ENCODE results near the gene ARFGAP1. TPM values are rescaled to one million over a fixed set of nuclear protein-coding genes. Genes with fewer than 3 reads are reported as not detected.

The ARFGAP1 gene
- total RNA-seq, 1 experiment from 2014 or later: 207 TPM

- ChIA-PET CTCF (interaction anchor here (1.0 to 1.6 kb wide), 3 partner anchors 64 to 81 kb away, joined by 3 to 4 read pairs (median 3); no protein-coding TSS in a partner anchor), POLR2A (no interaction called here)
- TF ChIP-seq CREB1 (CRISPR knock-in tag; IDR thresholded peaks at IDR 0.05) (no peak), ZNF512 (CRISPR knock-in tag; IDR thresholded peaks at IDR 0.05; ENCODE audit: borderline replicate concordance) (no peak), RORB (CRISPR knock-in tag; IDR thresholded peaks at IDR 0.05) (no peak), ZNF425 (CRISPR knock-in tag; conservative IDR thresholded peaks at IDR 0.05) (no peak), STAT6 (CRISPR knock-in tag; conservative IDR thresholded peaks at IDR 0.05; ENCODE audit: low read depth) (no peak), CREM (CRISPR knock-in tag; IDR thresholded peaks at IDR 0.05) (no peak), NFE2L1 (CRISPR knock-in tag; IDR thresholded peaks at IDR 0.05) (no peak), SMAD3 (CRISPR knock-in tag; IDR thresholded peaks at IDR 0.05; ENCODE audit: borderline replicate concordance) (no peak), JUN (CRISPR knock-in tag; IDR thresholded peaks at IDR 0.05) (no peak), ZNF416 (CRISPR knock-in tag; IDR thresholded peaks at IDR 0.05) (no peak), MYBL2 (CRISPR knock-in tag; IDR thresholded peaks at IDR 0.05) (no peak), ZNF396 (CRISPR knock-in tag; IDR thresholded peaks at IDR 0.05; ENCODE audit: borderline replicate concordance) (no peak), ESRRA (CRISPR knock-in tag; IDR thresholded peaks at IDR 0.05; ENCODE audit: borderline replicate concordance) (no peak)
- TF ChIP-seq, protein P1, sequence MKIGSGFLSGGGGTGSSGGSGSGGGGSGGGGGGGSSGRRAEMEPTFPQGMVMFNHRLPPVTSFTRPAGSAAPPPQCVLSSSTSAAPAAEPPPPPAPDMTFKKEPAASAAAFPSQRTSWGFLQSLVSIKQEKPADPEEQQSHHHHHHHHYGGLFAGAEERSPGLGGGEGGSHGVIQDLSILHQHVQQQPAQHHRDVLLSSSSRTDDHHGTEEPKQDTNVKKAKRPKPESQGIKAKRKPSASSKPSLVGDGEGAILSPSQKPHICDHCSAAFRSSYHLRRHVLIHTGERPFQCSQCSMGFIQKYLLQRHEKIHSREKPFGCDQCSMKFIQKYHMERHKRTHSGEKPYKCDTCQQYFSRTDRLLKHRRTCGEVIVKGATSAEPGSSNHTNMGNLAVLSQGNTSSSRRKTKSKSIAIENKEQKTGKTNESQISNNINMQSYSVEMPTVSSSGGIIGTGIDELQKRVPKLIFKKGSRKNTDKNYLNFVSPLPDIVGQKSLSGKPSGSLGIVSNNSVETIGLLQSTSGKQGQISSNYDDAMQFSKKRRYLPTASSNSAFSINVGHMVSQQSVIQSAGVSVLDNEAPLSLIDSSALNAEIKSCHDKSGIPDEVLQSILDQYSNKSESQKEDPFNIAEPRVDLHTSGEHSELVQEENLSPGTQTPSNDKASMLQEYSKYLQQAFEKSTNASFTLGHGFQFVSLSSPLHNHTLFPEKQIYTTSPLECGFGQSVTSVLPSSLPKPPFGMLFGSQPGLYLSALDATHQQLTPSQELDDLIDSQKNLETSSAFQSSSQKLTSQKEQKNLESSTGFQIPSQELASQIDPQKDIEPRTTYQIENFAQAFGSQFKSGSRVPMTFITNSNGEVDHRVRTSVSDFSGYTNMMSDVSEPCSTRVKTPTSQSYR (CRISPR knock-in tag; IDR thresholded peaks at IDR 0.05): no peak
- TF ChIP-seq, protein P2, sequence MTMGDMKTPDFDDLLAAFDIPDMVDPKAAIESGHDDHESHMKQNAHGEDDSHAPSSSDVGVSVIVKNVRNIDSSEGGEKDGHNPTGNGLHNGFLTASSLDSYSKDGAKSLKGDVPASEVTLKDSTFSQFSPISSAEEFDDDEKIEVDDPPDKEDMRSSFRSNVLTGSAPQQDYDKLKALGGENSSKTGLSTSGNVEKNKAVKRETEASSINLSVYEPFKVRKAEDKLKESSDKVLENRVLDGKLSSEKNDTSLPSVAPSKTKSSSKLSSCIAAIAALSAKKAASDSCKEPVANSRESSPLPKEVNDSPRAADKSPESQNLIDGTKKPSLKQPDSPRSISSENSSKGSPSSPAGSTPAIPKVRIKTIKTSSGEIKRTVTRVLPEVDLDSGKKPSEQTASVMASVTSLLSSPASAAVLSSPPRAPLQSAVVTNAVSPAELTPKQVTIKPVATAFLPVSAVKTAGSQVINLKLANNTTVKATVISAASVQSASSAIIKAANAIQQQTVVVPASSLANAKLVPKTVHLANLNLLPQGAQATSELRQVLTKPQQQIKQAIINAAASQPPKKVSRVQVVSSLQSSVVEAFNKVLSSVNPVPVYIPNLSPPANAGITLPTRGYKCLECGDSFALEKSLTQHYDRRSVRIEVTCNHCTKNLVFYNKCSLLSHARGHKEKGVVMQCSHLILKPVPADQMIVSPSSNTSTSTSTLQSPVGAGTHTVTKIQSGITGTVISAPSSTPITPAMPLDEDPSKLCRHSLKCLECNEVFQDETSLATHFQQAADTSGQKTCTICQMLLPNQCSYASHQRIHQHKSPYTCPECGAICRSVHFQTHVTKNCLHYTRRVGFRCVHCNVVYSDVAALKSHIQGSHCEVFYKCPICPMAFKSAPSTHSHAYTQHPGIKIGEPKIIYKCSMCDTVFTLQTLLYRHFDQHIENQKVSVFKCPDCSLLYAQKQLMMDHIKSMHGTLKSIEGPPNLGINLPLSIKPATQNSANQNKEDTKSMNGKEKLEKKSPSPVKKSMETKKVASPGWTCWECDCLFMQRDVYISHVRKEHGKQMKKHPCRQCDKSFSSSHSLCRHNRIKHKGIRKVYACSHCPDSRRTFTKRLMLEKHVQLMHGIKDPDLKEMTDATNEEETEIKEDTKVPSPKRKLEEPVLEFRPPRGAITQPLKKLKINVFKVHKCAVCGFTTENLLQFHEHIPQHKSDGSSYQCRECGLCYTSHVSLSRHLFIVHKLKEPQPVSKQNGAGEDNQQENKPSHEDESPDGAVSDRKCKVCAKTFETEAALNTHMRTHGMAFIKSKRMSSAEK (CRISPR knock-in tag; IDR thresholded peaks at IDR 0.05; ENCODE audit: borderline replicate concordance): no peak
- TF ChIP-seq, protein P3, sequence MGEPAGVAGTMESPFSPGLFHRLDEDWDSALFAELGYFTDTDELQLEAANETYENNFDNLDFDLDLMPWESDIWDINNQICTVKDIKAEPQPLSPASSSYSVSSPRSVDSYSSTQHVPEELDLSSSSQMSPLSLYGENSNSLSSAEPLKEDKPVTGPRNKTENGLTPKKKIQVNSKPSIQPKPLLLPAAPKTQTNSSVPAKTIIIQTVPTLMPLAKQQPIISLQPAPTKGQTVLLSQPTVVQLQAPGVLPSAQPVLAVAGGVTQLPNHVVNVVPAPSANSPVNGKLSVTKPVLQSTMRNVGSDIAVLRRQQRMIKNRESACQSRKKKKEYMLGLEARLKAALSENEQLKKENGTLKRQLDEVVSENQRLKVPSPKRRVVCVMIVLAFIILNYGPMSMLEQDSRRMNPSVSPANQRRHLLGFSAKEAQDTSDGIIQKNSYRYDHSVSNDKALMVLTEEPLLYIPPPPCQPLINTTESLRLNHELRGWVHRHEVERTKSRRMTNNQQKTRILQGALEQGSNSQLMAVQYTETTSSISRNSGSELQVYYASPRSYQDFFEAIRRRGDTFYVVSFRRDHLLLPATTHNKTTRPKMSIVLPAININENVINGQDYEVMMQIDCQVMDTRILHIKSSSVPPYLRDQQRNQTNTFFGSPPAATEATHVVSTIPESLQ (CRISPR knock-in tag; IDR thresholded peaks at IDR 0.05): no peak
- no peak overlapping the region for H3K4me3 Mint-ChIP-seq
- no peaks in the 10 kb centered on the region for H3K9me3 Mint-ChIP-seq
- H3K36me3 Mint-ChIP-seq: no peaks in the 10 kb centered on the region
- DNase-seq (ENCODE audit: low spot score) (no peak), ATAC-seq (no peak)
- H3K27me3 Mint-ChIP-seq (ENCODE audit: low read depth): no peaks in the 10 kb centered on the region
- no peaks in the 10 kb centered on the region for H3K4me1 Mint-ChIP-seq
- H3K27ac Mint-ChIP-seq: no peak overlapping the region
These were observed 40.2 kb downstream of the ARFGAP1 start for GRCh38 chr20:63312690-63313348.
